Keratinocyte (primary cell): ENCODE results near the gene POGZ. TPM values are rescaled to one million over a fixed set of nuclear protein-coding genes. Genes with fewer than 3 reads are reported as not detected.

Source experiments
- DNase-seq: peaks from one replicate; pipeline ENCODE4 v3.0.0-alpha.2; 2011; ENCODE audit warnings: low read depth, missing footprints, low spot score
- FAIRE-seq: peaks from 2 replicates; lab custom pipeline; 2011; peaks lifted over from hg19 to GRCh38; lab: Jason Lieb, UNC
- H2AFZ ChIP-seq: 2 replicates; pipeline ENCODE4 v1.6.0; 2012; ENCODE audit warnings: low read length, control low read depth, inconsistent platforms; ENCODE audit not compliant: control insufficient read depth
- H3K27ac ChIP-seq: 2 replicates; pipeline ENCODE4 v1.5.1; 2011; ENCODE audit warnings: low read length; ENCODE audit not compliant: control insufficient read depth, insufficient read depth
- H3K27me3 ChIP-seq: 3 replicates; pipeline ENCODE4 v1.6.0; 2011; ENCODE audit warnings: low read length; ENCODE audit not compliant: control insufficient read depth, insufficient read depth; ENCODE audit errors: extremely low read depth
- H3K36me3 ChIP-seq, 2 experiments: 2 replicates in 1 of 2; 3 replicates in 1 of 2; pipeline ENCODE4 v1.5.1; 2011; ENCODE audit warnings: low read length in 2 of 2, mild to moderate bottlenecking in 1 of 2; ENCODE audit not compliant: control insufficient read depth in 2 of 2, insufficient read depth in 2 of 2; ENCODE audit errors: extremely low read depth in 1 of 2
- H3K4me1 ChIP-seq: 3 replicates; pipeline ENCODE4 v1.5.1; 2011; ENCODE audit warnings: low read length; ENCODE audit not compliant: control insufficient read depth, insufficient read depth; ENCODE audit errors: extremely low read depth
- H3K4me2 ChIP-seq: 3 replicates; pipeline ENCODE4 v1.6.0; 2011; ENCODE audit warnings: low read depth, low read length; ENCODE audit not compliant: control insufficient read depth, insufficient read depth; ENCODE audit errors: extremely low read depth
- H3K4me3 ChIP-seq, 3 experiments: fragments of 200-600 bp in 1 of 3; sonication (generic) in 1 of 3; 2 replicates in 2 of 3; 3 replicates in 1 of 3; pipeline ENCODE4 v1.5.1; 2011 to 2016; ENCODE audit warnings: low read length in 3 of 3, mild to moderate bottlenecking in 3 of 3, control low read depth in 2 of 3, inconsistent platforms in 1 of 3, low read depth in 1 of 3, mixed read lengths in 1 of 3, mixed run types in 1 of 3, moderate library complexity in 1 of 3; ENCODE audit not compliant: control insufficient read depth in 2 of 3, insufficient read depth in 2 of 3; ENCODE audit errors: extremely low read depth in 1 of 3
- H3K79me2 ChIP-seq: 2 replicates; pipeline ENCODE4 v1.6.0; 2012; ENCODE audit warnings: low read length; ENCODE audit not compliant: control insufficient read depth, insufficient read depth
- H3K9ac ChIP-seq: 3 replicates; pipeline ENCODE4 v1.6.0; 2011; ENCODE audit warnings: low read length; ENCODE audit not compliant: control insufficient read depth, insufficient read depth; ENCODE audit errors: extremely low read depth
- H3K9me1 ChIP-seq: 3 replicates; pipeline ENCODE4 v1.6.0; 2011; ENCODE audit warnings: low read length; ENCODE audit not compliant: control insufficient read depth, insufficient read depth; ENCODE audit errors: extremely low read depth
- H3K9me3 ChIP-seq: 2 replicates; pipeline ENCODE4 v1.5.1; 2012; ENCODE audit warnings: low read depth, low read length; ENCODE audit not compliant: control insufficient read depth
- H4K20me1 ChIP-seq: 3 replicates; pipeline ENCODE4 v1.6.0; 2011; ENCODE audit warnings: low read length; ENCODE audit not compliant: control insufficient read depth, insufficient read depth; ENCODE audit errors: extremely low read depth
- EZH2 ChIP-seq: IDR thresholded peaks from one replicate; pipeline ENCODE4 v1.6.1; 2012; ENCODE audit warnings: inconsistent platforms, mild to moderate bottlenecking, low read length, moderate library complexity
- dilution Hi-C: fragments of 300-500 bp; cut with MboI; formaldehyde crosslinking; loops from one replicate; pipeline ENCODE4 v1.7.0; 2020; ENCODE audit warnings: low sequenced_read_pairs; ENCODE audit not compliant: extremely low pct_ligation_motif_present
- polyA plus RNA-seq, 5 experiments: library from polyadenylated mRNA; depleted of rRNA in 3 of 5; stranded (reverse) in 3 of 5; stranded (forward) in 1 of 5; unstranded in 1 of 5; fragments of >200 nt; gene quantifications; 1 replicate in 1 of 5; 2 replicates in 3 of 5; 3 replicates in 1 of 5; pipeline versions ENCODE4 v1.2.1 to v1.2.3, GENCODE V29; 2011 to 2012; ENCODE audit warnings: missing spikeins in 2 of 5, low read depth in 1 of 5, low replicate concordance in 1 of 5
- TF ChIP-seq, protein P1 (sequence below), 3 experiments: IDR thresholded peaks in 1 of 3; conservative IDR thresholded peaks in 1 of 3; optimal IDR thresholded peaks in 1 of 3; 2 replicates in 2 of 3; 3 replicates in 1 of 3; pipeline versions ENCODE3 to v1.5.1; 2011; ENCODE audit warnings: low read length in 3 of 3, mild to moderate bottlenecking in 3 of 3, moderate library complexity in 2 of 3, control low read depth in 1 of 3, inconsistent platforms in 1 of 3; ENCODE audit not compliant: insufficient read depth in 2 of 3; ENCODE audit errors: extremely low read depth in 1 of 3

POGZ gene
- polyA plus RNA-seq, 1 donor (not counting 4 experiments of a cell fraction or from before 2014, with no cell fraction given) = 29.9 TPM

DNA sequence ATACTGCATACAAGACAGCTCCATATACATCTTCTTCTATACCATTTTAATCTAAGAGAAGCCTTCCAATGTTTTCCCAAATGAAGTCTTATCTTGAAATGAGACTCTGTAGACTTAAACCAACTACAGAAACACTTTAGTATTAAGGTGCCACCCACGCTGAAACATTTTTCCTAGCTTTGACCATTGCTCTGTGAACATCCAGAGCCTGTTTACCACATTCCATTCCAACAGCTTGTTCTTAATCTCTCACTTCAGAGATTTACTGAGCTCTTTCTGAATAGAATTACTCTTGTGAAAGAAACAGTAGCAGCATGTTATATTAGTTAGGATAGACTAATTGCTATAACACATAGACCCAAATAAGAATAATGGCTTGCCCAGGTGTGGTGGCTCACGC, 19.6 kb upstream of the POGZ start:
- H3K27ac ChIP-seq = no peak overlapping the region
- H3K36me3 ChIP-seq = no peaks in the 10 kb centered on the region
- no peaks in the 10 kb centered on the region for H3K4me1 ChIP-seq
- no peaks in the 10 kb centered on the region for H3K9me3 ChIP-seq
- TF ChIP-seq EZH2 = no peak
- TF ChIP-seq, protein P1, sequence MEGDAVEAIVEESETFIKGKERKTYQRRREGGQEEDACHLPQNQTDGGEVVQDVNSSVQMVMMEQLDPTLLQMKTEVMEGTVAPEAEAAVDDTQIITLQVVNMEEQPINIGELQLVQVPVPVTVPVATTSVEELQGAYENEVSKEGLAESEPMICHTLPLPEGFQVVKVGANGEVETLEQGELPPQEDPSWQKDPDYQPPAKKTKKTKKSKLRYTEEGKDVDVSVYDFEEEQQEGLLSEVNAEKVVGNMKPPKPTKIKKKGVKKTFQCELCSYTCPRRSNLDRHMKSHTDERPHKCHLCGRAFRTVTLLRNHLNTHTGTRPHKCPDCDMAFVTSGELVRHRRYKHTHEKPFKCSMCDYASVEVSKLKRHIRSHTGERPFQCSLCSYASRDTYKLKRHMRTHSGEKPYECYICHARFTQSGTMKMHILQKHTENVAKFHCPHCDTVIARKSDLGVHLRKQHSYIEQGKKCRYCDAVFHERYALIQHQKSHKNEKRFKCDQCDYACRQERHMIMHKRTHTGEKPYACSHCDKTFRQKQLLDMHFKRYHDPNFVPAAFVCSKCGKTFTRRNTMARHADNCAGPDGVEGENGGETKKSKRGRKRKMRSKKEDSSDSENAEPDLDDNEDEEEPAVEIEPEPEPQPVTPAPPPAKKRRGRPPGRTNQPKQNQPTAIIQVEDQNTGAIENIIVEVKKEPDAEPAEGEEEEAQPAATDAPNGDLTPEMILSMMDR (optimal IDR thresholded peaks at IDR 0.05 in 1 of 3, IDR thresholded peaks at IDR 0.05 in 1 of 3, conservative IDR thresholded peaks at IDR 0.05 in 1 of 3; ENCODE audit: extremely low read depth in 1 of 3, insufficient read depth in 2 of 3, low read length in 3 of 3) = no peak
- H3K4me2 ChIP-seq = no peak overlapping the region
- H3K9me1 ChIP-seq = no peaks in the 10 kb centered on the region
- H3K9ac ChIP-seq = no peak overlapping the region
- dilution Hi-C loops = no loop called here
- no peaks in the 10 kb centered on the region for H4K20me1 ChIP-seq
- no peaks in the 10 kb centered on the region for H3K27me3 ChIP-seq
- H3K79me2 ChIP-seq = no peaks in the 10 kb centered on the region
- no peak overlapping the region for H2AFZ ChIP-seq
- no peak overlapping the region for H3K4me3 ChIP-seq
- FAIRE-seq = no peak
- DNase-seq = no peak

DNA sequence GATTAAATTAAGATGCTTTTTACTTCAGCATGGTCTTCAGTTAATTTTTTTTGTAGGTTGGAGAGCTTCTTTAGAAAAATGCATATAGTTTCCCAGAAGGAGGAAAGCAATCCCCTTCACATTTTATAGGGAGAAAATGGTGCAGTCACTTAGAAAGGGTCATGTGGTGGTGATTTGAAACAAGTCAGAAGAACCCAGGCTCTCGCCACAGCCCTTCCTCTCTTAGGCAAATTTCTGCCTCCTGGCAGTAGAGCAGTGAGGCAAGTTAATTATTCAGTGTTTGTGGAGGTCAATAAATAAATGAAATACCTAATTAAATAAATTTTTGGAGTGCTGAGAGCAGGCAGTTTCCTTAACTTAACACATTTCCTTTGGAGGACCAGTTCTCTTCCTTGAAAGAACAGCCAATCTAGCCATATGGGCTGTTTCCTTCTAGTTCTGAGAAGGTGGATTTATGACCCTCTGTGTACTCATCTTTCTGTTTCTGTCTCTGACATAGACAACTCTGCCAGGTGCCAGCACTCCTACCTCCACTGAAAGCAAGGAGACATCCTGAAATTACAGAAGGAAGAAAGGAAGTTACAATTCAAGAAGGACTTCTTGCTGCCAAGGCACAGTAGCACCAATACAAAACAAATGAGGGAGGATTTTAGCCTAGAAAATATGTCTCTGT, 19.0 kb upstream of the POGZ start:
- H3K4me1 ChIP-seq = no peaks in the 10 kb centered on the region
- TF ChIP-seq, protein P1 (optimal IDR thresholded peaks at IDR 0.05 in 1 of 3, IDR thresholded peaks at IDR 0.05 in 1 of 3, conservative IDR thresholded peaks at IDR 0.05 in 1 of 3; ENCODE audit: extremely low read depth in 1 of 3, insufficient read depth in 2 of 3, low read length in 3 of 3) = no peak
- TF ChIP-seq EZH2 = no peak
- no peak overlapping the region for H3K9ac ChIP-seq
- H3K4me3 ChIP-seq = no peak overlapping the region
- no peaks in the 10 kb centered on the region for H3K27me3 ChIP-seq
- no peaks in the 10 kb centered on the region for H4K20me1 ChIP-seq
- dilution Hi-C loops = no loop called here
- no peak for FAIRE-seq
- no peaks in the 10 kb centered on the region for H3K9me3 ChIP-seq
- no peak overlapping the region for H3K4me2 ChIP-seq
- no peak overlapping the region for H3K27ac ChIP-seq
- H3K9me1 ChIP-seq = no peaks in the 10 kb centered on the region
- H3K79me2 ChIP-seq = no peaks in the 10 kb centered on the region
- H2AFZ ChIP-seq = no peak overlapping the region
- H3K36me3 ChIP-seq = no peaks in the 10 kb centered on the region
- DNase-seq = no peak
